Dendritic cell treated with granulocyte-macrophage colony-stimulating factor and Interleukin-4, amounts not matched to agents 40 ng/mL and 50 ng/mL, for 4 days (primary cell): ENCODE results near the gene E2F6.
"Not testable (repeated sequence)": the region's sequence is repeated elsewhere in the genome, so short reads cannot be mapped to it uniquely, and the experiment has no call there.

ENCODE experiments used
- H3K27ac Mint-ChIP-seq: one replicate; pipeline ENCODE4 v1.8.0; 2022; ENCODE audit warnings: mild to moderate bottlenecking, mixed read lengths
- H3K27me3 Mint-ChIP-seq: one replicate; pipeline ENCODE4 v1.8.0; 2022; ENCODE audit warnings: mild to moderate bottlenecking, mixed read lengths
- H3K36me3 Mint-ChIP-seq: one replicate; pipeline ENCODE4 v1.8.0; 2022; ENCODE audit warnings: low read depth, mixed read lengths
- H3K4me1 Mint-ChIP-seq: one replicate; pipeline ENCODE4 v1.8.0; 2022; ENCODE audit warnings: low read depth, mixed read lengths
- H3K4me3 Mint-ChIP-seq: one replicate; pipeline ENCODE4 v1.8.0; 2022; ENCODE audit warnings: mild to moderate bottlenecking, moderate library complexity, mixed read lengths
- H3K9me3 Mint-ChIP-seq: one replicate; pipeline ENCODE4 v1.8.0; 2022; ENCODE audit warnings: mixed read lengths
- intact Hi-C: fragments of 100-400 bp; cut with micrococcal nuclease; formaldehyde crosslinking; loops from one replicate; pipeline ENCODE4 v1.15.0; 2022

E2F6 gene

GRCh38 chr2:11408959-11409571 lies 56.9 kb downstream of the E2F6 start:
- Mint-ChIP-seq H3K9me3 (no peaks in the 10 kb centered on the region), H3K27ac (no peak overlapping the region), H3K36me3 (no peaks in the 10 kb centered on the region), H3K4me1 (peaks cover under 1% of the 10 kb centered on the region), H3K27me3 (peaks cover 13% of the 10 kb centered on the region), H3K4me3 (no peak overlapping the region)
- intact Hi-C loops: no loop called here

DNA sequence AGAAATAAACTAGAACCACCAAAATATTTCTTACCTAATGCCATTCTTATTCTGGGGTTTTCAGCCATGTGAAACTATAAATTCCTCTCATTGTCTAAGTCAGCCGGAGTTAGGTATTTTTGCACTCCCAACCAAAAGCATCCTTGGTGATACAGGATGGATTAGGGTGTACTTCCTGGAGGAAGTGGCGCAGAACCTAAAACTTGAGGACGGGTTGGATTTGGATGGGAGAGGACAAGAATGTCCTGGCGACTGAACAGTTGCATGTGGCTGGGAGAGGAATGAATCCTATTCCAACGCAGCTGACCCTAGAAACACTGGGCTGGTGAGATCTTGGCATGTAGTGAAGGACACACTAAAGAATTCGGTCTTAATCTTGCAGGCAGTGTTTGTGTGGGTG lies 58.5 kb downstream of the E2F6 start:
- Mint-ChIP-seq H3K4me1 (peaks cover 7% of the 10 kb centered on the region), H3K4me3 (no peak overlapping the region), H3K27me3 (peaks cover 5% of the 10 kb centered on the region), H3K36me3 (no peaks in the 10 kb centered on the region), H3K9me3 (no peaks in the 10 kb centered on the region), H3K27ac (no peak overlapping the region)
- intact Hi-C loops: no loop called here

DNA sequence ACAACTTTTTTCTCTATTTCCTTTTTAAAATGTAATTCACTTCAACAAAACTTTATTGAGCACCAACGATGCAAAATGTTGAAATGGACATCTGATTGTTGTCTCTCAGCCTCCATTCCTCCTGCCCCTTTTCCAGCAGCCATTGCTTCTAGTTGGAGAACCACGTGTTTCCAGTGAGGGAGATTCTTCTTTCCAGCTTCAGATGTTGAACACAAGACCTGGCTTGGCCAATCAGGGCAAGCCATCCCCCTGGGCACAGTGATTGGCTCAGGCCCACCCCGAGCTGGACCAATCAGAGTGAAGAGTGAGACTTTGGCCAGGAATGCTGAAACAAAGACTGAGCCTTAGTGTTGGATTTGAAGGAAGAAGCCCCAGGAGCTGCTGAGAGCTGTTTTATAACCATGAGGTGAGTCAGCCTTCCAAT lies 59.0 kb downstream of the E2F6 start:
- Mint-ChIP-seq H3K36me3 (no peaks in the 10 kb centered on the region), H3K9me3 (no peaks in the 10 kb centered on the region), H3K4me1 (peaks cover 7% of the 10 kb centered on the region), H3K4me3 (no peak overlapping the region), H3K27me3 (peaks cover 5% of the 10 kb centered on the region), H3K27ac (no peak overlapping the region)
- intact Hi-C loops: no loop called here

DNA sequence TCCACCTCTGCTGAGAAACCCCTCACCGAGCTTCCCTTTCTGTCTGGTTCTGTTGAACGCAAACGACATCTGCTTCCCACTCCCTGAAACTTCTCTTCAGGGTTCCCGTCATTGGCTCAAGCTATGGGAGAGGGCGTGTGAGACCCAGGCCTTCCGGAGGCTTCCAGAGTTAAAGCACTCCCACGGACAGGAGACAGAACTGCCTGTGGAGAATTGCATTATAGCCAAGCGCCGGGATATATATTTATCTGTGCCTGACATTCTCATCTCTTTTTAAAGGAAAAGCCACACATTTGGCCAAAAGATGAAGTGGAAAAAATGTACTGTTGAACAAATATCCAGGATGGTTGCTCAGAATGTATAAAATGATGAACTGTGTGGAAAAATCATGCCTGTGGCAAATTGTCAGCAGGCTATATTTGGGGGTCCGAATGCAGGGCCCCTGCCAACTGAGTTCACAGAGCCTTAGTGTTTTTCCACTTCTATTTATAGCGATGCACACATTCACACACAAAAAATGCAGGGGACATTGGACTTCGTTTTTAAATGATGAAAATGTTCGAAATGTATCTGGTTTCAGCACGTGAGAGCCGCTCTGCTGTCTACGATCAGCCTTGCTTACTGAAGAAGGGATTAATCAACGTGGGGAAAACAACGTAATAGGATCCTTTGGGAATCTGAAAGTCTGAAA lies 59.5 kb downstream of the E2F6 start:
- intact Hi-C loops: no loop called here
- H3K27me3 Mint-ChIP-seq: peaks cover 5% of the 10 kb centered on the region
- H3K36me3 Mint-ChIP-seq: no peaks in the 10 kb centered on the region
- H3K4me1 Mint-ChIP-seq: peaks cover 7% of the 10 kb centered on the region
- H3K27ac Mint-ChIP-seq: no peak overlapping the region
- no peak overlapping the region for H3K4me3 Mint-ChIP-seq
- no peaks in the 10 kb centered on the region for H3K9me3 Mint-ChIP-seq

- Mint-ChIP-seq H3K4me3 (no peak overlapping the region), H3K36me3 (no peaks in the 10 kb centered on the region), H3K9me3 (no peaks in the 10 kb centered on the region), H3K4me1 (peaks cover 7% of the 10 kb centered on the region), H3K27me3 (peaks cover 5% of the 10 kb centered on the region), H3K27ac (no peak overlapping the region)
- intact Hi-C loops: no loop called here
Observed at GRCh38 chr2:11405599-11406266, 60.2 kb downstream of the E2F6 start.

- H3K4me1 Mint-ChIP-seq, H3K27me3 Mint-ChIP-seq, H3K9me3 Mint-ChIP-seq, intact Hi-C loops, H3K4me3 Mint-ChIP-seq, H3K27ac Mint-ChIP-seq, H3K36me3 Mint-ChIP-seq: not testable (repeated sequence)
Observed at GRCh38 chr2:11405074-11405406, 60.9 kb downstream of the E2F6 start.

GRCh38 chr2:11404376-11405073 lies 61.4 kb downstream of the E2F6 start:
- Mint-ChIP-seq H3K4me1 (peaks cover 7% of the 10 kb centered on the region), H3K36me3 (no peaks in the 10 kb centered on the region), H3K27me3 (peaks cover 5% of the 10 kb centered on the region), H3K4me3 (no peak overlapping the region), H3K27ac (no peak overlapping the region), H3K9me3 (no peaks in the 10 kb centered on the region)
- intact Hi-C loops: no loop called here

GRCh38 chr2:11402436-11402835 lies 63.5 kb downstream of the E2F6 start:
- H3K27me3 Mint-ChIP-seq: peaks cover 3% of the 10 kb centered on the region
- H3K36me3 Mint-ChIP-seq: no peaks in the 10 kb centered on the region
- no peak overlapping the region for H3K4me3 Mint-ChIP-seq
- no peak overlapping the region for H3K27ac Mint-ChIP-seq
- H3K4me1 Mint-ChIP-seq: peaks cover 7% of the 10 kb centered on the region
- H3K9me3 Mint-ChIP-seq: no peaks in the 10 kb centered on the region
- intact Hi-C loops: no loop called here

- intact Hi-C loops: no loop called here
- Mint-ChIP-seq H3K4me1 (peaks cover 7% of the 10 kb centered on the region), H3K4me3 (no peak overlapping the region), H3K27me3 (no peaks in the 10 kb centered on the region), H3K36me3 (no peaks in the 10 kb centered on the region), H3K9me3 (no peaks in the 10 kb centered on the region), H3K27ac (no peak overlapping the region)
Observed at GRCh38 chr2:11399438-11399762, 66.6 kb downstream of the E2F6 start.

GRCh38 chr2:11398750-11399437 lies 67.1 kb downstream of the E2F6 start:
- Mint-ChIP-seq H3K4me1 (peaks cover 5% of the 10 kb centered on the region), H3K9me3 (no peaks in the 10 kb centered on the region)
- intact Hi-C loops: no loop called here

DNA sequence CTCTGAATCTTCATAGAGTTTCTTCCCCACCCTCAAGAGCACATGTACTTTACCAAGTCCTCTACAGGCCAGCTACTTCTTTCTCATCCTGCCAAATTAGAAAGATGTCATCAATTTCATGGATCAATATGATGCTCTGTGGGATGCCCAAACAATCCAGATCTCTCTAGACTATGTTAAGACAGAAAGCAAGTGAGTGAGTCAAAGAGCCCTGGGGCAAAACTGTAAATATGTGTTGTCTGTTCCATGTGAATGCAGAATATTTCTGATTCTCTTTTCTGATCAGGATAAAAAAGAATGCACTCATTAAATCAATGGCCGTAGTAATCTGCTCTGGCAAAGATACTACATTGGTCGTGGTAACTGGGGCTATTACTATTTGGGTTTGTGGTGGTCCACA lies 68.4 kb downstream of the E2F6 start:
- Mint-ChIP-seq H3K27me3 (no peaks in the 10 kb centered on the region), H3K9me3 (no peaks in the 10 kb centered on the region), H3K4me3 (no peak overlapping the region), H3K4me1 (no peaks in the 10 kb centered on the region), H3K36me3 (no peaks in the 10 kb centered on the region), H3K27ac (no peak overlapping the region)
- intact Hi-C loops: no loop called here

More at GRCh38 chr2:11398750-11399437, 67.1 kb downstream of the E2F6 start:
- no peaks in the 10 kb centered on the region for H3K27me3 Mint-ChIP-seq
- no peaks in the 10 kb centered on the region for H3K36me3 Mint-ChIP-seq
- H3K4me3 Mint-ChIP-seq: no peak overlapping the region
- H3K27ac Mint-ChIP-seq: no peak overlapping the region

- Mint-ChIP-seq H3K9me3 (no peaks in the 10 kb centered on the region), H3K4me1 (no peaks in the 10 kb centered on the region), H3K27ac (no peak overlapping the region), H3K27me3 (no peaks in the 10 kb centered on the region), H3K4me3 (no peak overlapping the region), H3K36me3 (no peaks in the 10 kb centered on the region)
- intact Hi-C loops: no loop called here
Observed at GRCh38 chr2:11396467-11397445, 69.2 kb downstream of the E2F6 start.

DNA sequence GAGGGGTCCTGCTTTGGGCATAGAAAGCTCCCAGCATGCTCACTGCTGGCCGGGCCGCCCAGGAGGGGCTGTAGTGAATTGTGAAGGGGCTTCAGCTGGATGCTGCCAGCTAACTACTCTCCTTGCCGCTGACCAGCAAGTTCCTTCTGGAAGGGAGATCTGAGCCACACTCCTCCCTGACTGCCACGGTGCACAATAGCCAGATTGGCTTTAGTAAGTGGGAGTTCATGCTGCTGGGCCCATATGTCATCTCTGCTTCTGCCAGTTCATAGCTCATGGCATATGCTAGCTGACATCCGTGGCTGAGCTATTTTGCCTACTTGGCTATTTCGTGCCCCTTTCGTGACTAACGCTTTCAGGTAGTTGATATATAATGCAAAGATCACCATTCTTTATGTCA lies 69.9 kb downstream of the E2F6 start:
- H3K27me3 Mint-ChIP-seq: no peaks in the 10 kb centered on the region
- H3K4me3 Mint-ChIP-seq: no peak overlapping the region
- no peaks in the 10 kb centered on the region for H3K4me1 Mint-ChIP-seq
- intact Hi-C loops: no loop called here
- H3K9me3 Mint-ChIP-seq: no peaks in the 10 kb centered on the region
- H3K36me3 Mint-ChIP-seq: no peaks in the 10 kb centered on the region
- no peak overlapping the region for H3K27ac Mint-ChIP-seq
